Neural cell (in vitro differentiated cells): ENCODE results near the gene CALCR. TPM values are rescaled to one million over a fixed set of nuclear protein-coding genes. Genes with fewer than 3 reads are reported as not detected.

Experiments
- H2AFZ ChIP-seq: fragments of 200-600, 300-800 bp; sonication (generic), shearing (Covaris generic); 2 replicates; pipeline ENCODE4 v1.6.0; 2014; ENCODE audit warnings: low read depth, mild to moderate bottlenecking, antibody characterized with exemption, low read length, moderate library complexity
- H3F3A ChIP-seq: fragments of 200-600 bp; shearing (Covaris generic); 2 replicates; pipeline ENCODE4 v1.6.1; 2016; ENCODE audit warnings: mild to moderate bottlenecking, moderate library complexity, mixed read lengths, antibody characterized with exemption, low read length; ENCODE audit not compliant: insufficient read depth, poor library complexity, severe bottlenecking
- H3K27ac ChIP-seq: fragments of 200-600, 300-800 bp; sonication (generic), shearing (Covaris generic); 2 replicates; pipeline ENCODE4 v1.5.1; 2014; ENCODE audit warnings: mild to moderate bottlenecking, low read length, moderate library complexity
- H3K27me3 ChIP-seq: fragments of 300-800, 200-600 bp; sonication (generic), shearing (Covaris generic); 2 replicates; pipeline ENCODE4 v1.6.0; 2014; ENCODE audit warnings: mild to moderate bottlenecking, low read depth, low read length, moderate library complexity; ENCODE audit not compliant: insufficient read depth
- H3K36me3 ChIP-seq: fragments of 300-800, 200-600 bp; sonication (generic), shearing (Covaris generic); 2 replicates; pipeline ENCODE4 v1.5.1; 2014; ENCODE audit warnings: mild to moderate bottlenecking, antibody characterized with exemption, low read length, moderate library complexity; ENCODE audit not compliant: insufficient read depth
- H3K4me2 ChIP-seq: fragments of 300-800, 200-600 bp; sonication (generic), shearing (Covaris generic); 2 replicates; pipeline ENCODE4 v1.6.0; 2014; ENCODE audit warnings: mild to moderate bottlenecking, low read length
- H3K4me3 ChIP-seq: fragments of 300-800, 200-600 bp; sonication (generic), shearing (Covaris generic); 2 replicates; pipeline ENCODE4 v1.5.1; 2014; ENCODE audit warnings: mild to moderate bottlenecking, low read length, moderate library complexity
- H3K79me2 ChIP-seq: fragments of 200-600 bp; shearing (Covaris generic); replicated peaks from 2 replicates; pipeline ENCODE4 v1.6.0; 2014; ENCODE audit warnings: mild to moderate bottlenecking, low read length, moderate library complexity; ENCODE audit not compliant: insufficient read depth
- H3K9ac ChIP-seq: fragments of 300-800, 200-600 bp; sonication (generic), shearing (Covaris generic); 2 replicates; pipeline ENCODE4 v1.6.1; 2016; ENCODE audit warnings: mild to moderate bottlenecking, low read length, mixed read lengths
- H3K9me2 ChIP-seq: fragments of 200-600 bp; shearing (Covaris generic); 2 replicates; pipeline ENCODE4 v1.6.1; 2016; ENCODE audit warnings: mild to moderate bottlenecking, low read length, mixed read lengths; ENCODE audit not compliant: insufficient read depth
- H3K9me3 ChIP-seq: fragments of 200-600, 300-800 bp; sonication (generic), shearing (Covaris generic); 2 replicates; pipeline ENCODE4 v1.6.1; 2016; ENCODE audit warnings: mild to moderate bottlenecking, mixed run types, low read length, moderate library complexity, mixed read lengths
- H4K20me1 ChIP-seq: fragments of 200-600 bp; shearing (Covaris generic); 2 replicates; pipeline ENCODE4 v1.6.1; 2016; ENCODE audit warnings: mild to moderate bottlenecking, mixed run types; ENCODE audit not compliant: insufficient read depth
- CTCF ChIP-seq: fragments of 450-650 bp; IDR thresholded peaks from 2 replicates; pipeline ENCODE4 v1.5.1; 2014; ENCODE audit warnings: antibody characterized with exemption, mild to moderate bottlenecking, moderate library complexity; ENCODE audit not compliant: poor library complexity, severe bottlenecking
- EP300 ChIP-seq: fragments of 450-650 bp; conservative IDR thresholded peaks from 2 replicates; pipeline ENCODE4 v1.6.1; 2014; ENCODE audit warnings: antibody characterized with exemption, mild to moderate bottlenecking, moderate library complexity; ENCODE audit not compliant: poor library complexity, severe bottlenecking
- EZH2 ChIP-seq: fragments of 200-600, 300-800 bp; shearing (Covaris generic), sonication (generic); IDR thresholded peaks from 2 replicates; pipeline ENCODE4 v1.6.1; 2014; ENCODE audit warnings: antibody characterized with exemption, low read length, borderline replicate concordance, mild to moderate bottlenecking; ENCODE audit not compliant: insufficient read depth, poor library complexity, severe bottlenecking
- MXI1 ChIP-seq: fragments of 450-650 bp; conservative IDR thresholded peaks from 2 replicates; pipeline ENCODE4 v1.6.1; 2014; ENCODE audit warnings: antibody characterized with exemption, mild to moderate bottlenecking; ENCODE audit not compliant: poor library complexity, severe bottlenecking
- POLR2AphosphoS5 ChIP-seq: IDR thresholded peaks from 2 replicates; pipeline ENCODE4 v1.6.1; 2012
- RAD21 ChIP-seq: fragments of 450-650 bp; conservative IDR thresholded peaks from 2 replicates; pipeline ENCODE4 v1.6.1; 2014; ENCODE audit warnings: antibody characterized with exemption, mild to moderate bottlenecking, moderate library complexity
- REST ChIP-seq: IDR thresholded peaks from 2 replicates; pipeline ENCODE4 v1.6.1; 2012; ENCODE audit warnings: borderline replicate concordance
- SMC3 ChIP-seq: fragments of 450-650 bp; conservative IDR thresholded peaks from 2 replicates; pipeline ENCODE4 v1.6.1; 2014; ENCODE audit warnings: antibody characterized with exemption, mild to moderate bottlenecking, moderate library complexity; ENCODE audit not compliant: poor library complexity
- TAF1 ChIP-seq: IDR thresholded peaks from 2 replicates; pipeline ENCODE4 v1.6.1; 2012; ENCODE audit warnings: low read depth
- polyA plus RNA-seq: library from polyadenylated mRNA; depleted of rRNA; stranded (reverse); fragments of >200 nt; gene quantifications from 2 replicates; pipeline ENCODE4 v1.2.3, GENCODE V29; 2014

Gene CALCR
- polyA plus RNA-seq, 1 donor from 2014 or later: 3.6 TPM

- no peak for TF ChIP-seq REST
- no peak for TF ChIP-seq MXI1
- no peak for TF ChIP-seq EZH2
- no peak for TF ChIP-seq CTCF
- TF ChIP-seq SMC3: no peak
- TF ChIP-seq POLR2AphosphoS5: no peak
- no peak for TF ChIP-seq EP300
- no peak for TF ChIP-seq TAF1
- no peak for TF ChIP-seq RAD21
Measured at GRCh38 chr7:93448176-93448575, 126.3 kb downstream of the CALCR start.

GRCh38 chr7:93447509-93447908 lies 127.0 kb downstream of the CALCR start:
- no peak overlapping the region for H3K9ac ChIP-seq
- no peaks in the 10 kb centered on the region for H3K9me2 ChIP-seq
- H4K20me1 ChIP-seq: no peaks in the 10 kb centered on the region
- H3K79me2 ChIP-seq: no peaks in the 10 kb centered on the region
- H3K27ac ChIP-seq: no peak overlapping the region
- no peak overlapping the region for H3K4me2 ChIP-seq
- no peaks in the 10 kb centered on the region for H3K9me3 ChIP-seq
- no peak overlapping the region for H2AFZ ChIP-seq
- TF ChIP-seq TAF1 (no peak), POLR2AphosphoS5 (no peak), SMC3 (no peak), RAD21 (no peak), CTCF (no peak), MXI1 (no peak), EP300 (no peak), EZH2 (no peak), REST (no peak)
- no peak overlapping the region for H3K4me3 ChIP-seq
- H3K27me3 ChIP-seq: no peaks in the 10 kb centered on the region
- no peaks in the 10 kb centered on the region for H3K36me3 ChIP-seq
- H3F3A ChIP-seq: no peaks in the 10 kb centered on the region

More at GRCh38 chr7:93448176-93448575, 126.3 kb downstream of the CALCR start:
- H3K9ac ChIP-seq: no peak overlapping the region
- H2AFZ ChIP-seq: no peak overlapping the region
- H3K9me2 ChIP-seq: no peaks in the 10 kb centered on the region
- no peak overlapping the region for H3K27ac ChIP-seq
- no peaks in the 10 kb centered on the region for H3K27me3 ChIP-seq
- no peaks in the 10 kb centered on the region for H3F3A ChIP-seq
- H3K9me3 ChIP-seq: no peaks in the 10 kb centered on the region
- no peaks in the 10 kb centered on the region for H3K36me3 ChIP-seq
- no peaks in the 10 kb centered on the region for H4K20me1 ChIP-seq
- H3K4me3 ChIP-seq: no peak overlapping the region
- no peaks in the 10 kb centered on the region for H3K79me2 ChIP-seq
- no peak overlapping the region for H3K4me2 ChIP-seq
